Endodermal cell (in vitro differentiated cells): ENCODE results near the gene MTG2. TPM values are rescaled to one million over a fixed set of nuclear protein-coding genes. Genes with fewer than 3 reads are reported as not detected.

ENCODE experiments used
- DNase-seq: peaks from one replicate; pipeline ENCODE4 v3.0.0-alpha.2; 2017
- H3K27ac ChIP-seq: 2 replicates; pipeline ENCODE4 v1.5.1; 2013; ENCODE audit warnings: mild to moderate bottlenecking, low read depth, low read length, moderate library complexity
- H3K27me3 ChIP-seq: 2 replicates; pipeline ENCODE4 v1.6.1; 2013; ENCODE audit warnings: mild to moderate bottlenecking, low read length, moderate library complexity; ENCODE audit not compliant: insufficient read depth, control insufficient read depth, poor library complexity, severe bottlenecking
- H3K36me3 ChIP-seq: 2 replicates; pipeline ENCODE4 v1.7.0; 2013; ENCODE audit warnings: mild to moderate bottlenecking, low read length, moderate library complexity; ENCODE audit not compliant: control insufficient read depth, insufficient read depth
- H3K4me1 ChIP-seq: one replicate; pipeline ENCODE4 v1.7.0; 2013; ENCODE audit warnings: low read length; ENCODE audit not compliant: control insufficient read depth, insufficient read depth
- H3K4me3 ChIP-seq: 2 replicates; pipeline ENCODE4 v1.5.1; 2013; ENCODE audit warnings: mild to moderate bottlenecking, low read length, moderate library complexity
- H3K9ac ChIP-seq: 2 replicates; pipeline ENCODE4 v1.6.1; 2013; ENCODE audit warnings: mild to moderate bottlenecking, low read length, moderate library complexity; ENCODE audit not compliant: poor library complexity, severe bottlenecking; ENCODE audit errors: extremely low read depth
- H3K9me3 ChIP-seq: 2 replicates; pipeline ENCODE4 v1.6.1; 2013; ENCODE audit warnings: mild to moderate bottlenecking, low read length, moderate library complexity; ENCODE audit not compliant: control insufficient read depth
- H3K27ac Mint-ChIP-seq: 2 replicates; pipeline ENCODE4 v1.8.0; 2020; ENCODE audit warnings: mixed read lengths
- H3K27me3 Mint-ChIP-seq: 2 replicates; pipeline ENCODE4 v1.8.0; 2021; ENCODE audit warnings: mild to moderate bottlenecking, mixed read lengths; ENCODE audit not compliant: insufficient read depth
- H3K36me3 Mint-ChIP-seq: 2 replicates; pipeline ENCODE4 v1.8.0; 2020; ENCODE audit warnings: low read depth, mixed read lengths
- H3K4me1 Mint-ChIP-seq: 2 replicates; pipeline ENCODE4 v1.8.0; 2020; ENCODE audit warnings: mixed read lengths
- H3K4me3 Mint-ChIP-seq: 2 replicates; pipeline ENCODE4 v1.8.0; 2020; ENCODE audit warnings: mild to moderate bottlenecking, moderate library complexity, mixed read lengths
- H3K9me3 Mint-ChIP-seq: 2 replicates; pipeline ENCODE4 v1.8.0; 2020; ENCODE audit warnings: mild to moderate bottlenecking, mixed read lengths
- WGBS, 2 experiments: methylation state at CpG; one replicate each; pipeline versions ENCODE4 v1.1.5 to v1.1.7; 2013; ENCODE audit warnings: missing lambda C conversion rate in 2 of 2, mixed read lengths in 1 of 2; ENCODE audit not compliant: insufficient coverage in 1 of 2, insufficient read length in 1 of 2; 5-methylcytosine and 5-hydroxymethylcytosine counted together
- total RNA-seq, 2 donors: library from RNA; stranded (reverse); fragmentation: NEBNext Ultra II Directional in 1 of 2; extraction: Animal tissue kit (Norgen Biotek cat#: 25700) in 1 of 2; gene quantifications; 2 replicates in 1 of 2; 3 replicates in 1 of 2; pipeline ENCODE4 v1.2.1, GENCODE V29; 2021
- TF ChIP-seq, protein P1 (sequence below): fragments of 200-600 bp; sonication (generic); conservative IDR thresholded peaks from 2 replicates; pipeline ENCODE4 v1.5.0; 2021; ENCODE audit warnings: antibody characterized with exemption, mild to moderate bottlenecking

MTG2 gene
- total RNA-seq, 2 donors from 2014 or later: 28.2 to 29.6 TPM

DNA sequence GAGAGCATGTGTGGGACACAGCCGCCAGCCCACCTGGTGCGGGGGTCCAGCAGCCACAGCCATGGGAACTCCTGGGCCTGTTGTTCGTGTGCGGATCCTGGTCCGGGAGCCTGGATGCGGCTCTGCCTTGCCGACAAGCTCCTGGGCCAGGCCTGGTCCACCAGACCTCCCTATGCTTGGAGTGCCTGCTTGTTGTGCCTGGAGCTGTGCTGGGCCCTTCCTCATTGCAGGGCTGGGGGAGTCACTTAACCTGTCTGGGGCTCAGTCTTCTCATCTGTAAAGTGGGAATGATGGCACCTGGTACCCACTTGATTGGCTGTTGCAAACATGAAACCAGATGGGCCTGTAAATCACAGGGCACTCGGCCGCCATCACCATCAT is 52.9 kb downstream of the MTG2 start:
- H3K27ac ChIP-seq: no peak overlapping the region
- H3K27ac Mint-ChIP-seq: no peak overlapping the region

DNA sequence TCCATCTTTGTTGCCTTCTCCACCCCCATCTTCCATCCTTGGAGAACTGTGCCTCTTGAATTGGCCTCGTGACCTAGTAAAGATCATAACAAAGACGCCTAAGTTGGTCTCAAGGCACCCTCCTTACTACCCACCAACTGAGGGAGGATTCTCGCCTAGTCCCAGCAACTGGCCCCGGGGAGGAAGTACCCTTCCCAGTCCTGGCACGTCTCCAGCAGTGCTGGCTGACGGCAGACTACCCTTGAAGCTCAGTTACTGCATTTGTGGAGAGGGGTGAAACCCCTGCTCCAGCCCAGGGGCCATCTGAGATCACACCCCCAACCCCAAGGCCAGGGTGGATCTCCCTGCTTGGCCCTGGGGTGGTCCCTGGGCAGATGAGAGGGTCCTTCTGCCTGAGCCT is 53.4 kb downstream of the MTG2 start:
- DNase-seq: no peak
- no peaks in the 10 kb centered on the region for H3K27me3 Mint-ChIP-seq
- H3K27ac Mint-ChIP-seq: no peak overlapping the region
- H3K4me1 Mint-ChIP-seq: peaks cover 12% of the 10 kb centered on the region
- H3K4me3 Mint-ChIP-seq: no peak overlapping the region
- no peaks in the 10 kb centered on the region for H3K9me3 ChIP-seq
- peaks cover 1% of the 10 kb centered on the region for H3K9me3 Mint-ChIP-seq
- H3K27ac ChIP-seq: peak overlapping the region; percentile 84
- H3K4me3 ChIP-seq: no peak overlapping the region
- H3K27me3 ChIP-seq: no peaks in the 10 kb centered on the region
- no peaks in the 10 kb centered on the region for H3K4me1 ChIP-seq
- peaks cover 12% of the 10 kb centered on the region for H3K36me3 Mint-ChIP-seq
- H3K9ac ChIP-seq: no peak overlapping the region
- no peaks in the 10 kb centered on the region for H3K36me3 ChIP-seq
- TF ChIP-seq, protein P1, sequence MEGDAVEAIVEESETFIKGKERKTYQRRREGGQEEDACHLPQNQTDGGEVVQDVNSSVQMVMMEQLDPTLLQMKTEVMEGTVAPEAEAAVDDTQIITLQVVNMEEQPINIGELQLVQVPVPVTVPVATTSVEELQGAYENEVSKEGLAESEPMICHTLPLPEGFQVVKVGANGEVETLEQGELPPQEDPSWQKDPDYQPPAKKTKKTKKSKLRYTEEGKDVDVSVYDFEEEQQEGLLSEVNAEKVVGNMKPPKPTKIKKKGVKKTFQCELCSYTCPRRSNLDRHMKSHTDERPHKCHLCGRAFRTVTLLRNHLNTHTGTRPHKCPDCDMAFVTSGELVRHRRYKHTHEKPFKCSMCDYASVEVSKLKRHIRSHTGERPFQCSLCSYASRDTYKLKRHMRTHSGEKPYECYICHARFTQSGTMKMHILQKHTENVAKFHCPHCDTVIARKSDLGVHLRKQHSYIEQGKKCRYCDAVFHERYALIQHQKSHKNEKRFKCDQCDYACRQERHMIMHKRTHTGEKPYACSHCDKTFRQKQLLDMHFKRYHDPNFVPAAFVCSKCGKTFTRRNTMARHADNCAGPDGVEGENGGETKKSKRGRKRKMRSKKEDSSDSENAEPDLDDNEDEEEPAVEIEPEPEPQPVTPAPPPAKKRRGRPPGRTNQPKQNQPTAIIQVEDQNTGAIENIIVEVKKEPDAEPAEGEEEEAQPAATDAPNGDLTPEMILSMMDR: no peak
- 83 to 89% methylated on average over 3 to 6 of the region's 6 CpGs for WGBS, 2 experiments

More for the DNA sequence above, 52.9 kb downstream of the MTG2 start:
- Histone ChIP-seq H3K9me3 (no peaks in the 10 kb centered on the region), H3K36me3 (no peaks in the 10 kb centered on the region), H3K9ac (no peak overlapping the region), H3K4me3 (no peak overlapping the region), H3K27me3 (no peaks in the 10 kb centered on the region), H3K4me1 (no peaks in the 10 kb centered on the region)
- peaks cover 3% of the 10 kb centered on the region for H3K27me3 Mint-ChIP-seq
- no peak for DNase-seq
- peaks cover 1% of the 10 kb centered on the region for H3K9me3 Mint-ChIP-seq
- H3K4me1 Mint-ChIP-seq: peaks cover 12% of the 10 kb centered on the region
- WGBS, 2 experiments: 92 to 95% methylated on average over 7 to 9 of the region's 9 CpGs
- no peak overlapping the region for H3K4me3 Mint-ChIP-seq
- H3K36me3 Mint-ChIP-seq: peaks cover 9% of the 10 kb centered on the region
- TF ChIP-seq, protein P1: no peak

DNA sequence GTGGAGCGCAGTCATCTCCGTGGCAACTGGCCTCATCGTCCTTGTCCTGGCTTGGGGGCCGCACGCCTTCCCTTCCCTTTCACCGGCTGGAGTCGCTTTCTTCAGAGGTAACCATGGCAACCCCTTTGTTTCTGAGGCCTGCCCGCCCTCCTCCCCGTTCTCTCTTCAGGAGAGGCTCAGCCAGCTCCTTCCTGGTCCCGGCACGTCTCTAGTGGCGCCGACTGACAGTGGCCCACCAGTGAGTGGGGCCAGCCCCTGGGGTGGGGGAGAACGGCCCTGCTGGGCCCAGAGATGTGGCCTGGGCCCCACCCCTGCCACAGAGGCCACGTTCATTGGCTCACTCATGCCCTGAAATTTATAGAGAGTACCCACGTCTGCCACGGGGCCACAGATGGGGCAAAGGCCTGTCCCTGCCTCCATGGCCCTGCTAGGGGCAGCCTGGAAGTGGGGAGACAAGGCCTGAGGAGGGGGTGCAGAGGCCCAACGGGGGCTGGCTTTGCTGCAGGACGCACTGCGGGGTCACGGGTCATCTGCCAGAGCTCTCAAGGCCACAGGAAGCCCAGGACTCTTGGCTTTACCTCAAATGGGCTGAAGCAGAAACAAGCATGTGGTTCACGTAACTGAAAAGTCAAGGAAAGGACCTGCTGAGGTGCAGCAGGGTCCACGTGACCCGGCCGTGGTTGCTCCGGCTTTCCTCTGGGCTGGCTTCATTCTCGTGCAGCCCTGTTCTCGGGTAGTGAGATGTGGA is 54.1 kb downstream of the MTG2 start:
- H3K36me3 Mint-ChIP-seq: peaks cover 19% of the 10 kb centered on the region
- 40 to 73% methylated on average over 11 to 28 of the region's 28 CpGs for WGBS, 2 experiments
- TF ChIP-seq, protein P1: no peak
- Histone ChIP-seq H3K9me3 (no peaks in the 10 kb centered on the region), H3K36me3 (no peaks in the 10 kb centered on the region), H3K27ac (peak overlapping the region; percentile 84), H3K9ac (no peak overlapping the region), H3K4me1 (no peaks in the 10 kb centered on the region), H3K4me3 (no peak overlapping the region), H3K27me3 (no peaks in the 10 kb centered on the region)
- H3K27ac Mint-ChIP-seq: no peak overlapping the region
- no peaks in the 10 kb centered on the region for H3K27me3 Mint-ChIP-seq
- DNase-seq: peak; percentile 65
- H3K9me3 Mint-ChIP-seq: peaks cover 1% of the 10 kb centered on the region
- H3K4me1 Mint-ChIP-seq: peaks cover 12% of the 10 kb centered on the region
- no peak overlapping the region for H3K4me3 Mint-ChIP-seq
